Parathyroid adenoma (tissue), 2 donors: ENCODE measurements around the gene ADAMTS20.
A peak's percentile ranks its signal among the peaks of the same experiment; 100 is the strongest.

Experiments
- H2AFZ ChIP-seq: fragments of 300-600 bp; sonication (generic); one replicate; pipeline ENCODE4 v1.7.0; 2017; ENCODE audit warnings: antibody characterized with exemption, mild to moderate bottlenecking
- H3K27ac ChIP-seq: fragments of 300-600 bp; sonication (generic); one replicate; pipeline ENCODE4 v1.7.0; 2017
- H3K27me3 ChIP-seq: fragments of 300-600 bp; sonication (generic); one replicate; pipeline ENCODE4 v1.7.0; 2017; ENCODE audit warnings: low read length; ENCODE audit not compliant: control insufficient read depth, insufficient read depth
- H3K36me3 ChIP-seq: fragments of 300-600 bp; sonication (generic); one replicate; pipeline ENCODE4 v1.7.0; 2017; ENCODE audit warnings: low read length; ENCODE audit not compliant: control insufficient read depth, insufficient read depth
- H3K4me1 ChIP-seq: fragments of 300-600 bp; sonication (generic); one replicate; pipeline ENCODE4 v1.7.0; 2017; ENCODE audit warnings: control low read depth
- H3K4me2 ChIP-seq: fragments of 300-600 bp; sonication (generic); one replicate; pipeline ENCODE4 v1.7.0; 2017; ENCODE audit warnings: low read length
- H3K4me3 ChIP-seq: fragments of 300-600 bp; sonication (generic); one replicate; pipeline ENCODE4 v1.7.0; 2017; ENCODE audit warnings: low read depth, low read length
- H3K79me2 ChIP-seq: fragments of 300-600 bp; sonication (generic); one replicate; pipeline ENCODE4 v1.7.0; 2017; ENCODE audit warnings: control low read depth
- H3K9ac ChIP-seq: fragments of 300-600 bp; sonication (generic); one replicate; pipeline ENCODE4 v1.7.0; 2017; ENCODE audit warnings: mild to moderate bottlenecking
- H3K9me3 ChIP-seq: fragments of 300-600 bp; sonication (generic); one replicate; pipeline ENCODE4 v1.7.0; 2017; ENCODE audit warnings: low read length; ENCODE audit not compliant: control insufficient read depth
- CTCF ChIP-seq: fragments of 300-600 bp; sonication (generic); IDR thresholded peaks from one replicate; pipeline ENCODE4 v1.7.0; 2017; ENCODE audit warnings: antibody characterized with exemption, mild to moderate bottlenecking
- donor health status: primary hyperparathyroidism.

Gene ADAMTS20

GRCh38 chr12:43551971-43552559 lies at the start of gene ADAMTS20:
TSS of gene ADAMTS20 (minus strand) at chr12:43552203. CDS start at chr12:43551921, 282 bp downstream.
- TF ChIP-seq CTCF, result no peak
- Histone ChIP-seq H3K9ac (no peak within 1 kb of the TSS), H3K9me3 (no peaks in the 10 kb centered on the region), H2AFZ (peak within 1 kb of the TSS; percentile 44), H3K27ac (no peak within 1 kb of the TSS), H3K4me2 (peak within 1 kb of the TSS; percentile 58), H3K4me3 (peak within 1 kb of the TSS; percentile 37), H3K27me3 (no peaks in the 10 kb centered on the region), H3K79me2 (no peaks in the 10 kb centered on the region), H3K36me3 (no peaks in the 10 kb centered on the region), H3K4me1 (no peaks in the 10 kb centered on the region)

GRCh38 chr12:43599708-43600107 lies 47.7 kb upstream of the ADAMTS20 start:
- no peaks in the 10 kb centered on the region for H3K4me1 ChIP-seq
- H3K27me3 ChIP-seq, result no peaks in the 10 kb centered on the region
- no peaks in the 10 kb centered on the region for H3K36me3 ChIP-seq
- H3K9me3 ChIP-seq, result no peaks in the 10 kb centered on the region
- no peaks in the 10 kb centered on the region for H3K79me2 ChIP-seq
- H3K9ac ChIP-seq, result no peak overlapping the region
- TF ChIP-seq CTCF, result no peak
- H3K4me2 ChIP-seq, result no peak overlapping the region
- H3K4me3 ChIP-seq, result no peak overlapping the region
- no peak overlapping the region for H2AFZ ChIP-seq
- H3K27ac ChIP-seq, result no peak overlapping the region

- Histone ChIP-seq H3K4me2 (no peak overlapping the region), H3K27ac (no peak overlapping the region), H3K4me3 (no peak overlapping the region), H3K36me3 (no peaks in the 10 kb centered on the region), H3K79me2 (no peaks in the 10 kb centered on the region), H3K4me1 (no peaks in the 10 kb centered on the region), H3K9me3 (no peaks in the 10 kb centered on the region), H3K9ac (no peak overlapping the region), H3K27me3 (no peaks in the 10 kb centered on the region), H2AFZ (no peak overlapping the region)
- TF ChIP-seq CTCF, result no peak
These were observed 47.1 kb upstream of the ADAMTS20 start for GRCh38 chr12:43599066-43599465.

- H3K4me2 ChIP-seq, result no peak overlapping the region
- H3K4me3 ChIP-seq, result no peak overlapping the region
- no peaks in the 10 kb centered on the region for H3K79me2 ChIP-seq
- H3K4me1 ChIP-seq, result no peaks in the 10 kb centered on the region
- H3K27me3 ChIP-seq, result no peaks in the 10 kb centered on the region
- peaks cover 3% of the 10 kb centered on the region for H3K36me3 ChIP-seq
- TF ChIP-seq CTCF, result no peak
- no peak overlapping the region for H3K9ac ChIP-seq
- H3K9me3 ChIP-seq, result no peaks in the 10 kb centered on the region
- H2AFZ ChIP-seq, result no peak overlapping the region
- H3K27ac ChIP-seq, result no peak overlapping the region
These were observed 38.3 kb upstream of the ADAMTS20 start for GRCh38 chr12:43590307-43590706.

GRCh38 chr12:43586646-43587245 lies 34.7 kb upstream of the ADAMTS20 start:
- H3K4me2 ChIP-seq, result no peak overlapping the region
- no peak overlapping the region for H3K4me3 ChIP-seq
- H3K36me3 ChIP-seq, result peaks cover 3% of the 10 kb centered on the region
- H3K4me1 ChIP-seq, result no peaks in the 10 kb centered on the region
- H3K79me2 ChIP-seq, result no peaks in the 10 kb centered on the region
- no peaks in the 10 kb centered on the region for H3K9me3 ChIP-seq
- no peak overlapping the region for H3K9ac ChIP-seq
- H3K27ac ChIP-seq, result no peak overlapping the region
- H2AFZ ChIP-seq, result peak overlapping the region; percentile 24
- H3K27me3 ChIP-seq, result no peaks in the 10 kb centered on the region
- no peak for TF ChIP-seq CTCF
